MM.1S (cell line): ENCODE data around the gene ZNF675.
"Not testable (repeated sequence)": the region's sequence is repeated elsewhere in the genome, so short reads cannot be mapped to it uniquely, and the experiment has no call there.

Experiments used
- CTCF ChIP-seq: fragments of 300-600 bp; sonication (generic); IDR thresholded peaks from 2 replicates; pipeline ENCODE4 v1.5.1; 2016; ENCODE audit warnings: antibody characterized with exemption, low read length, mixed read lengths
- EZH2phosphoT487 ChIP-seq: fragments of 300-600 bp; sonication (generic); IDR thresholded peaks from 2 replicates; pipeline ENCODE4 v1.6.1; 2018; ENCODE audit warnings: antibody characterized with exemption, low read length

- TF ChIP-seq CTCF, EZH2phosphoT487: not testable (repeated sequence)
Measured at GRCh38 chr19:23724161-23724560, 37.1 kb upstream of the ZNF675 start.
